Measurements from ENCODE around the gene ITPRIP. TPM values are rescaled to one million over a fixed set of nuclear protein-coding genes. Genes with fewer than 3 reads are reported as not detected.

ITPRIP gene
- polyA plus RNA-seq, 1 experiment, result 18.8 TPM

GRCh38 chr10:104297697-104298660, 40.3 kb downstream of the ITPRIP start:
- TF ChIP-seq CTCF (IDR thresholded peaks at IDR 0.05; ENCODE audit: low read depth, low read length), result peak; percentile 71
- POLR2A ChIA-PET, result interaction anchor here (0.8 to 1.0 kb wide), 2 partner anchors 39 to 43 kb away, joined by 3 to 4 read pairs; partner anchors contain the start of gene GSTO1
- no peak for DNase-seq (ENCODE audit: low read depth, low spot score)
- CTCF ChIA-PET, result interaction anchor here (0.6 to 10.7 kb wide), 15 partner anchors 8 to 85 kb away, joined by 3 to 379 read pairs (median 5); partner anchors contain the start of genes CFAP58, GSTO1 and ITPRIP
- Histone ChIP-seq H3K4me3 (ENCODE audit: low read depth, low read length) (no peak overlapping the region), H3K27ac (ENCODE audit: low read depth, low read length) (peak overlapping the region; percentile 60), H3K9me3 (ENCODE audit: control insufficient read depth, insufficient read depth, low read length) (no peaks in the 10 kb centered on the region), H3K27me3 (ENCODE audit: control insufficient read depth, insufficient read depth, low read length) (no peaks in the 10 kb centered on the region)

- Histone ChIP-seq H3K27me3 (ENCODE audit: control insufficient read depth, insufficient read depth, low read length) (no peaks in the 10 kb centered on the region), H3K4me3 (ENCODE audit: low read depth, low read length) (no peak overlapping the region), H3K27ac (ENCODE audit: low read depth, low read length) (peak overlapping the region; percentile 40), H3K9me3 (ENCODE audit: control insufficient read depth, insufficient read depth, low read length) (no peaks in the 10 kb centered on the region)
- no peak for DNase-seq (ENCODE audit: low read depth, low spot score)
- ChIA-PET POLR2A (interaction anchor here (0.5 kb wide), 1 partner anchor 176 kb away, joined by 3 read pairs; no protein-coding TSS in a partner anchor), CTCF (interaction anchor here (1.4 to 10.7 kb wide), 3 partner anchors 21 to 55 kb away, joined by 3 to 379 read pairs (median 16); partner anchors contain the start of gene CFAP58)
- no peak for TF ChIP-seq CTCF (IDR thresholded peaks at IDR 0.05; ENCODE audit: low read depth, low read length)
Measured at GRCh38 chr10:104296687-104297436, 41.4 kb downstream of the ITPRIP start.

GRCh38 chr10:104293781-104294321, 44.4 kb downstream of the ITPRIP start:
- ChIA-PET POLR2A (no interaction called here), CTCF (interaction anchor here (1.1 to 10.7 kb wide), 8 partner anchors 11 to 58 kb away, joined by 3 to 379 read pairs (median 68); partner anchors contain the start of genes CFAP58, GSTO1 and ITPRIP)
- no peak for DNase-seq (ENCODE audit: low read depth, low spot score)
- no peaks in the 10 kb centered on the region for H3K9me3 ChIP-seq (ENCODE audit: control insufficient read depth, insufficient read depth, low read length)
- H3K27me3 ChIP-seq (ENCODE audit: control insufficient read depth, insufficient read depth, low read length), result no peaks in the 10 kb centered on the region
- H3K4me3 ChIP-seq (ENCODE audit: low read depth, low read length), result no peak overlapping the region
- TF ChIP-seq CTCF (IDR thresholded peaks at IDR 0.05; ENCODE audit: low read depth, low read length), result no peak
- H3K27ac ChIP-seq (ENCODE audit: low read depth, low read length), result no peak overlapping the region

- no peak overlapping the region for H3K4me3 ChIP-seq (ENCODE audit: low read depth, low read length)
- TF ChIP-seq CTCF (IDR thresholded peaks at IDR 0.05; ENCODE audit: low read depth, low read length), result no peak
- H3K9me3 ChIP-seq (ENCODE audit: control insufficient read depth, insufficient read depth, low read length), result no peaks in the 10 kb centered on the region
- H3K27me3 ChIP-seq (ENCODE audit: control insufficient read depth, insufficient read depth, low read length), result no peaks in the 10 kb centered on the region
- H3K27ac ChIP-seq (ENCODE audit: low read depth, low read length), result no peak overlapping the region
- POLR2A ChIA-PET, result no interaction called here
- no peak for DNase-seq (ENCODE audit: low read depth, low spot score)
- CTCF ChIA-PET, result interaction anchor here (0.7 to 10.7 kb wide), 15 partner anchors 10 to 100 kb away, joined by 3 to 379 read pairs (median 42); partner anchors contain the start of genes CFAP58, GSTO1 and ITPRIP
Measured at GRCh38 chr10:104293011-104293410, 45.3 kb downstream of the ITPRIP start.
